Activated T-cell treated with anti-CD3 and anti-CD28 coated beads, Interleukin-2, amount 50 U/mL, for 24 hours (primary cell): ENCODE measurements around the gene ZBTB7A.
"Not testable (repeated sequence)": the region's sequence is repeated elsewhere in the genome, so short reads cannot be mapped to it uniquely, and the experiment has no call there.

Source experiments
- DNase-seq: peaks from one replicate; pipeline ENCODE4 v3.0.0-alpha.2; 2020
- H3K27ac Mint-ChIP-seq: 2 replicates; pipeline ENCODE4 v1.8.0; 2020; ENCODE audit warnings: mild to moderate bottlenecking, mixed read lengths
- H3K27me3 Mint-ChIP-seq: 2 replicates; pipeline ENCODE4 v1.8.0; 2020; ENCODE audit warnings: mixed read lengths
- H3K36me3 Mint-ChIP-seq: 2 replicates; pipeline ENCODE4 v1.8.0; 2020; ENCODE audit warnings: low read depth, mixed read lengths
- H3K4me1 Mint-ChIP-seq: 2 replicates; pipeline ENCODE4 v1.8.0; 2020; ENCODE audit warnings: low read depth, mixed read lengths
- H3K4me3 Mint-ChIP-seq: 2 replicates; pipeline ENCODE4 v1.8.0; 2020; ENCODE audit warnings: mild to moderate bottlenecking, moderate library complexity, mixed read lengths
- H3K9me3 Mint-ChIP-seq: 2 replicates; pipeline ENCODE4 v1.8.0; 2020; ENCODE audit warnings: mixed read lengths

The ZBTB7A gene

DNA sequence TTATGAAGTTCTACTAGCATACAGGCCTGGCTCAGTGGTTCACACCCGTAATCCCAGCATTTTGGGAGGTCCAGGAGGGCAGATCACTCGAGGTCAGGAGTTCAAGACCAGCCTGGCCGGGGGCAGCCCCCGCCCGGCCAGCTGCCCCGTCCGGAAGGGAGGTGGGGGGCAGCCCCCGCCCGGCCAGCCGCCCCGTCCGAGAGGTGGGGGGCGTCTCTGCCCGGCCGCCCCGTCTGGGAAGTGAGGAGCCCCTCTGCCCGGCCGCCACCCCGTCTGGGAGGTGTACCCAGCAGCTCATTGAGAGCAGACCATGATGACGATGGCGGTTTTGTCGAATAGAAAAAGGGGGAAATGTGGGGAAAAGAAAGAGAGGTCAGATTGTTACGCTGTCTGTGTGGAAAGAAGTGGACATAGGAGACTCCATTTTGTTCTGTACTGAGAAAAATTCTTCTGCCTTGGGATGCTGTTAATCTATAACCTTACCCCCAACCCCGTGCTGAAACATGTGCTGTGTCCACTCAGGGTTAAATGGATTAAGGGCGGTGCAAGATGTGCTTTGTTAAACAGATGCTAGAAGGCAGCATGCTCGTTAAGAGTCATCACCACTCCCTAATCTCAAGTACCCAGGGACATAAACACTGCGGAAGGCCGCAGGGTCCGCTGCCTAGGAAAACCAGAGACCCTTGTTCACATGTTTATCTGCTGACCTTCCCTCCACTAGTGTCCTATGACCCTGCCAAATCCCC, 67.9 kb downstream of the ZBTB7A start:
- H3K36me3 Mint-ChIP-seq, H3K27me3 Mint-ChIP-seq, H3K4me1 Mint-ChIP-seq, H3K9me3 Mint-ChIP-seq, H3K27ac Mint-ChIP-seq, H3K4me3 Mint-ChIP-seq, DNase-seq: not testable (repeated sequence)

DNA sequence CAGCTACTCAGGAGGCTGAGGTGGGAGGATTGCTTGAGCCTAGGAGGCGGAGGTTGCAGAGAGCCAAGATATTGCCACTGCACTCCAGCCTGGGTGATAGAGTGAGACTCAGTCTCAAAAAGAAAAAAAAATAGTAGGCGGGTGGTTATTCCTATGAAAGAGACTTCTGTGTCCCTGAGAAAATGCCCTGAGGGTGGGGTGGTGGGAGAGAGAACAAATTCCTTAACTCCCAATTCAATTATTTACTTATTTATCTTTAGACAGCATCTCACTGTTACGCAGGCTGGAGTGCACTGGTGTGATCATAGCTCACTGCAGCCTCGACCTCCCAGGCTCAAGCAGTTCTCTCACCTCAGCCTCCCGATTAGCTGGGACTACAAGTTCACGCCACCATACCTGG, 71.1 kb downstream of the ZBTB7A start:
- H3K4me3 Mint-ChIP-seq: no peak overlapping the region
- H3K9me3 Mint-ChIP-seq: peaks cover 3% of the 10 kb centered on the region
- H3K27me3 Mint-ChIP-seq: no peaks in the 10 kb centered on the region

More for the DNA sequence above, 71.1 kb downstream of the ZBTB7A start:
- H3K27ac Mint-ChIP-seq: no peak overlapping the region
- no peaks in the 10 kb centered on the region for H3K36me3 Mint-ChIP-seq
- peaks cover 3% of the 10 kb centered on the region for H3K4me1 Mint-ChIP-seq
- no peak for DNase-seq
